Adrenal gland (tissue), 12 donors: ENCODE results near the gene SPEG. TPM values are rescaled to one million over a fixed set of nuclear protein-coding genes. Genes with fewer than 3 reads are reported as not detected.

Experiments
- DNase-seq, 7 donors: peaks; one replicate each; pipeline ENCODE4 v3.0.0-alpha.2; 2019 to 2020
- H3K27ac ChIP-seq, 5 donors: fragments of 200-600 bp; sonication (generic) in 4 of 5; 1 replicate in 3 of 5; 2 replicates in 2 of 5; pipeline versions ENCODE4 v1.5.1 to v1.8.0; 2016 to 2020; ENCODE audit warnings: mild to moderate bottlenecking in 1 of 5
- H3K27me3 ChIP-seq: fragments of 200-600 bp; 2 replicates; pipeline ENCODE4 v1.8.0; 2021
- H3K36me3 ChIP-seq, 2 donors: fragments of 200-600 bp; replicated peaks in 1 of 2; 1 replicate in 1 of 2; 2 replicates in 1 of 2; pipeline versions ENCODE4 v1.5.1 to v1.8.0; 2018 to 2022
- H3K4me1 ChIP-seq, 2 donors: fragments of 200-600 bp; replicated peaks in 1 of 2; 1 replicate in 1 of 2; 2 replicates in 1 of 2; pipeline versions ENCODE4 v1.5.1 to v1.8.0; 2018 to 2021
- H3K4me3 ChIP-seq, 4 donors: fragments of 200-600 bp; sonication (generic) in 3 of 4; one replicate each; pipeline ENCODE4 v1.5.1; 2016 to 2018
- H3K9me3 ChIP-seq, 3 donors: fragments of 200-600 bp; sonication (generic) in 1 of 3; replicated peaks in 1 of 3; 1 replicate in 2 of 3; 2 replicates in 1 of 3; pipeline versions ENCODE4 v1.5.1 to v1.8.0; 2016 to 2021
- POLR2A ChIP-seq, 2 donors: fragments of 450-650 bp; IDR thresholded peaks; one replicate each; pipeline ENCODE4 v1.6.1; 2017; ENCODE audit warnings: antibody characterized with exemption in 2 of 2, mild to moderate bottlenecking in 2 of 2, moderate library complexity in 1 of 2
- WGBS, 4 donors: extraction: QIAGEN DNeasy Blood & Tissue Kit in 2 of 4; methylation state at CpG; one replicate each; pipeline versions ENCODE4 v1.1.5 to v1.1.7; 2013 to 2017; 5-methylcytosine and 5-hydroxymethylcytosine counted together
- intact Hi-C, 2 donors: fragments of 100-400 bp; cut with DNase I; formaldehyde crosslinking; loops; one replicate each; pipeline versions ENCODE4 v1.14.1 to v1.15.0; 2022 to 2023
- polyA plus RNA-seq, 3 donors: library from polyadenylated mRNA; stranded (reverse); fragments of 200-250 nt in 2 of 3; fragments of 350-450 nt in 1 of 3; fragmentation: Illumina TruSeq in 1 of 3; extraction: RNeasy Lipid Tissue Mini Kit (QIAGEN cat#74804) in 1 of 3; gene quantifications; one replicate each; pipeline ENCODE4 v1.2.3, GENCODE V29; 2013 to 2014
- total RNA-seq, 9 donors: library from RNA; depleted of rRNA in 4 of 9; stranded (reverse); fragments of >200 nt in 4 of 9; fragments of 120-200 nt in 1 of 9; fragmentation: NEBNext Ultra II Directional in 1 of 9; extraction: Animal tissue kit (Norgen Biotek cat#: 25700) in 1 of 9; gene quantifications; one replicate each; pipeline versions ENCODE4 v1.1.0 to v1.2.4, GENCODE V29; 2013 to 2023
- TF ChIP-seq, protein P1 (sequence below), 6 experiments: fragments of 450-650 bp in 4 of 6; fragments of 200-600 bp in 2 of 6; sonication (generic) in 1 of 6; IDR thresholded peaks; 1 replicate in 5 of 6; 2 replicates in 1 of 6; pipeline versions ENCODE4 v1.5.1 to v1.8.0; 2016 to 2021; ENCODE audit warnings: antibody characterized with exemption in 6 of 6, mild to moderate bottlenecking in 2 of 6, moderate library complexity in 1 of 6
- donor health status: healthy with polysubstance abuse.
- donor health status: Bipolar disorder and iron deficiency.
- donor health status: DM: yes; HTN: yes; CAD: no.
- donor health status: DM: no; HTN: no; CAD: no.
- donor health status: DM: no; HTN: no; CAD: no.
- donor health status: DM: yes; HTN: yes; CAD: no.

SPEG gene
- total and polyA plus RNA-seq, 12 donors, result 0.66 to 178 (median 5.5) TPM

DNA sequence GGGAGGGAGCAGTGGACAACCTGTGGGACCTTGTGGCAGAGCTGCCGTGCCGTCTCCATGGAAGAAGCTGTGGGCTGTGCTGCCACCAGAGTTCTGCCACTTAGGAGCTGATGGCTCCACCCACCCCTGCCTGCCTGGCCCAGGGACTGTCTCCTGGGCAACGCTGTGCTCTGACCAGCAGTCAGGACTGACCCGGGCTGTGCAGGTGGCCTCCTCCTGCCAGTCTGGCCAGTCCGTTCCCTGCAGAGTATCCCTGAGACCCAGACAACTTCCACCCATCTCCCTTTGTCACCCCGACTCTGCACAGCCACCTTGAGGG, 92.4 kb downstream of the SPEG start:
- Histone ChIP-seq H3K4me3 (no peak overlapping the region), H3K9me3 (no peaks in the 10 kb centered on the region), H3K27ac (peak overlapping the region in 1 of 5 donors; percentile 66), H3K27me3 (peaks cover 59% of the 10 kb centered on the region), H3K36me3 (no peaks in the 10 kb centered on the region), H3K4me1 (peaks cover 0 to 12% of the 10 kb centered on the region in 2 donors)
- DNase-seq, result peak in 2 of 7 donors; percentile 23 to 88
- intact Hi-C loops, result loop anchor here (5.0 kb wide), 3 partner anchors 35 to 125 kb away; no protein-coding TSS in a partner anchor
- TF ChIP-seq POLR2A (IDR thresholded peaks at IDR 0.05), result no peak
- TF ChIP-seq, protein P1, sequence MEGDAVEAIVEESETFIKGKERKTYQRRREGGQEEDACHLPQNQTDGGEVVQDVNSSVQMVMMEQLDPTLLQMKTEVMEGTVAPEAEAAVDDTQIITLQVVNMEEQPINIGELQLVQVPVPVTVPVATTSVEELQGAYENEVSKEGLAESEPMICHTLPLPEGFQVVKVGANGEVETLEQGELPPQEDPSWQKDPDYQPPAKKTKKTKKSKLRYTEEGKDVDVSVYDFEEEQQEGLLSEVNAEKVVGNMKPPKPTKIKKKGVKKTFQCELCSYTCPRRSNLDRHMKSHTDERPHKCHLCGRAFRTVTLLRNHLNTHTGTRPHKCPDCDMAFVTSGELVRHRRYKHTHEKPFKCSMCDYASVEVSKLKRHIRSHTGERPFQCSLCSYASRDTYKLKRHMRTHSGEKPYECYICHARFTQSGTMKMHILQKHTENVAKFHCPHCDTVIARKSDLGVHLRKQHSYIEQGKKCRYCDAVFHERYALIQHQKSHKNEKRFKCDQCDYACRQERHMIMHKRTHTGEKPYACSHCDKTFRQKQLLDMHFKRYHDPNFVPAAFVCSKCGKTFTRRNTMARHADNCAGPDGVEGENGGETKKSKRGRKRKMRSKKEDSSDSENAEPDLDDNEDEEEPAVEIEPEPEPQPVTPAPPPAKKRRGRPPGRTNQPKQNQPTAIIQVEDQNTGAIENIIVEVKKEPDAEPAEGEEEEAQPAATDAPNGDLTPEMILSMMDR (IDR thresholded peaks at IDR 0.05), result no peak
- WGBS, 4 donors, result 22 to 44% (median 43%) methylated on average over 4 to 6 of the region's 6 CpGs

DNA sequence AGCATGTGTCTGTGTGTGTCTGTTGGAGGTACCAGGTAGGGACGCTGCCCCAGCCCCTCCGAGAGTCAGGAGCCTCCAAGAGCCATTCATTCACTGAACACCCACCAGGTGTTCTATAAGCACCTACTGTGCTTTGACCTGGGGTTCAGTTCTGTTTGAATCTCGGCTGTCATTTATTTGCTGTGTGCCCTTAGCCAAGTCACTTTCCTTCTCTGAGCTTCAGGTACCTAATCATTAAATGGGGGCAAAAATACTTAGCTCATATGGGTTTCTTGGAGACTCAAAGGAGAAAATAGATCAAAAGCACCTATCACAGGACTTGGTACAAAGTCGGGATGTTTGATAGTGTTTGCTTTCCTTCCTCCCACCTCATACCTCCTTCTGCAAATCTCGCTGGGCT, 92.8 kb downstream of the SPEG start:
- Histone ChIP-seq H3K4me3 (no peak overlapping the region), H3K27me3 (peaks cover 56% of the 10 kb centered on the region), H3K9me3 (no peaks in the 10 kb centered on the region), H3K27ac (peak overlapping the region in 1 of 5 donors; percentile 66), H3K36me3 (no peaks in the 10 kb centered on the region), H3K4me1 (peaks cover 0 to 9% of the 10 kb centered on the region in 2 donors)
- 44 to 61% (median 50%) methylated on average over 3 to 5 of the region's 5 CpGs for WGBS, 4 donors
- intact Hi-C loops, result loop anchor here (5.0 kb wide), 3 partner anchors 35 to 125 kb away; no protein-coding TSS in a partner anchor
- TF ChIP-seq, protein P1 (IDR thresholded peaks at IDR 0.05), result no peak
- no peak for TF ChIP-seq POLR2A (IDR thresholded peaks at IDR 0.05)
- no peak for DNase-seq

DNA sequence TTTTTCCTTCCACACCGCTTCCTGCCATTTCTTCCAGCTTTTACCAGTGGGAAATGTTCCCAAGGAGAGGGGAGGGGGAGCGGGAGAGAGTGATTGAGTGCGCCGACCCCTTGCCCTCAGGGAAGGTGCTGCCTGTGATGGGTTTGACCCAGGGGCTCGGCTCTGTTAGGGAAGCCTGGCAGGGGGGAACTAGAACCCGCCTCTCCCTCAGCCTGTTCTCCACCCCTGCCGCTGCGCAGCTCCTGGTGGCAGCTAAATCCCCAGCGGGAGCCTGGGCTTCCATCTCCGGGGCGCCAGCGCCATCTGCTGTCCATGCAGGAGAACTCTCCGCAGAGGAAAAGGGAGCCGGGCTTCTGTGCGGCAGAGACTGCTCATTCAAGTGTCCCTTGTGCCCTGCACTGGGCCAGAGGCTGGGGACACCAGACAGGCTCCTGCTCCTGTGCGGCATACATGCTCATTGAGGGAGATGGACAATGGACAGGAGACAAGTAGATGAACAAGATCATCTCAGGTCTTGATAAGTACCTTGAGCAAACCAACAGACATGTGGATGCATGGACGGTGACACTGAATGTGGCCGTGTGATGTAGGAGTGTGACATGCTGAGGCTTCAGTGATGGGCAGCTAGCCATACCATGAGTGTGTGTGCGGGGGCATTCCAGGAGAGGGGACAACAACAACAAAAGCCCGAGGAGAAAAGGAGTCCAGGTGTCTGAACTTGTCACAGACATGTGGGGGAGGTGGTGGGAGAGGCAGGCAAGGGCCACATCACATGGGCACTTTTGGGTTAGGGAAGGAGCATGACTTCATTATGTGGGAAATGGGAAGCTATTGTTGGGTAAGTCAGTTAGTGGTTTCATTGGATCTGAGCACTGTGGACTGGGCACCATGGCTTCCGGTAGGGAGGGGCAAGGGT, 95.7 kb downstream of the SPEG start:
- DNase-seq, result peak; percentile 79 to 90 (median 87)
- Histone ChIP-seq H3K9me3 (no peaks in the 10 kb centered on the region), H3K27me3 (peaks cover 28% of the 10 kb centered on the region), H3K4me3 (no peak overlapping the region), H3K27ac (no peak overlapping the region), H3K36me3 (no peaks in the 10 kb centered on the region), H3K4me1 (no peaks in the 10 kb centered on the region)
- WGBS, 4 donors, result 13 to 14% (median 14%) methylated on average over 18 to 21 of the region's 21 CpGs
- intact Hi-C loops, result loop anchor here in 1 of 2 donors (2.0 to 5.0 kb wide), 2 partner anchors 73 to 128 kb away; no protein-coding TSS in a partner anchor
- TF ChIP-seq, protein P1 (IDR thresholded peaks at IDR 0.05), result peak; percentile 94 to 99 (median 96)
- no peak for TF ChIP-seq POLR2A (IDR thresholded peaks at IDR 0.05)

DNA sequence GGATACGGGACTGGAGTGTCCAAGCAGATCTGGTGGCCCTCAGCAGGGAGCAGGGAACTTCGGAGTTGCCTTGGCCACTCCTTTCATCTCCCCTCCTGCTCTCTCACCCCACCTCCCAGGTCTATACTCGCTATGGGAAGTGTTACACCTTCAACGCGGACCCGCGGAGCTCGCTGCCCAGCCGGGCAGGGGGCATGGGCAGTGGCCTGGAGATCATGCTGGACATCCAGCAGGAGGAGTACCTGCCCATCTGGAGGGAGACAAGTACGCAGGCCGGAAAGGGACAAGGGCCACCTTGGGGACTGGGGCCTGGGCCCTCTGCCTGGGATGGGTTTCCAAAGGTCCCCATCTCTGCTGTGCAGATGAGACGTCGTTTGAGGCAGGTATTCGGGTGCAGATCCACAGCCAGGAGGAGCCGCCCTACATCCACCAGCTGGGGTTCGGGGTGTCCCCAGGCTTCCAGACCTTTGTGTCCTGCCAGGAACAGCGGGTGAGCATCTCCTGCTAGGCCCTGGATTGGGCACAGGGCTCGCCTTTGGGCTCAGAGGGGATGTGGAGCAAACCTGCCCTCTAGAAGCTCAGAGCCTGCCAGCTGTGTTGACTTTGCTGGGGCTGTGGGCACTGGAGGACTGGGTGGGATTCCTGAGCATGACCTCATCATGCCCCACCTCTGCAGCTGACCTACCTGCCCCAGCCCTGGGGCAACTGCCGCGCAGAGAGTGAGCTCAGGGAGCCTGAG, 97.2 kb downstream of the SPEG start:
- DNase-seq, result no peak
- Histone ChIP-seq H3K36me3 (no peaks in the 10 kb centered on the region), H3K27me3 (peaks cover 22% of the 10 kb centered on the region), H3K4me3 (no peak overlapping the region), H3K27ac (no peak overlapping the region), H3K4me1 (no peaks in the 10 kb centered on the region), H3K9me3 (no peaks in the 10 kb centered on the region)
- 69 to 74% (median 71%) methylated on average over 13 to 20 of the region's 20 CpGs for WGBS, 4 donors
- intact Hi-C loops, result loop anchor here in 1 of 2 donors (2.0 to 5.0 kb wide), 3 partner anchors 59 to 129 kb away; no protein-coding TSS in a partner anchor
- TF ChIP-seq, protein P1 (IDR thresholded peaks at IDR 0.05), result no peak
- TF ChIP-seq POLR2A (IDR thresholded peaks at IDR 0.05), result no peak
